ENCODE data around the gene HES5. TPM values are rescaled to one million over a fixed set of nuclear protein-coding genes. Genes with fewer than 3 reads are reported as not detected.

The HES5 gene
- total RNA-seq, 1 experiment from 2014 or later: not detected

GRCh38 chr1:2508751-2509150 lies 21.3 kb downstream of the HES5 start:
- Histone ChIP-seq H4K91ac (ENCODE audit: insufficient read length, low read depth, low read length) (no peak overlapping the region), H2BK15ac (ENCODE audit: low read depth, low read length) (no peak overlapping the region), H2BK120ac (ENCODE audit: low read depth, low read length, poor library complexity, severe bottlenecking) (no peak overlapping the region), H3K4me1 (ENCODE audit: insufficient read depth, low read length) (no peaks in the 10 kb centered on the region), H3K18ac (ENCODE audit: insufficient read length, low read depth, low read length) (no peak overlapping the region), H3K23ac (ENCODE audit: insufficient read length, low read depth, low read length) (no peak overlapping the region), H2BK5ac (ENCODE audit: insufficient read length, low read length) (no peak overlapping the region), H4K5ac (ENCODE audit: insufficient read length, low read depth, low read length) (no peak overlapping the region), H3K4ac (ENCODE audit: low read depth, low read length) (no peak overlapping the region), H4K20me1 (ENCODE audit: control insufficient read depth, insufficient read depth, insufficient read length) (no peaks in the 10 kb centered on the region), H3K9ac (ENCODE audit: extremely low read depth, insufficient read length, low read length) (no peak overlapping the region), H3K4me2 (ENCODE audit: insufficient read depth, insufficient read length, low read length) (no peak overlapping the region), H2BK20ac (ENCODE audit: low read depth, low read length, poor library complexity, severe bottlenecking) (no peak overlapping the region), H3K79me2 (ENCODE audit: insufficient read depth, low read length) (no peaks in the 10 kb centered on the region), H3K23me2 (ENCODE audit: insufficient read length, low read depth, low read length, poor library complexity, severe bottlenecking) (no peaks in the 10 kb centered on the region), H3K79me1 (ENCODE audit: insufficient read depth, low read depth, low read length, poor library complexity, severe bottlenecking) (no peaks in the 10 kb centered on the region), H3K56ac (ENCODE audit: insufficient read length, low read depth, low read length) (no peak overlapping the region), H2BK12ac (ENCODE audit: insufficient read length, low read depth, low read length) (no peak overlapping the region), H3T11ph (ENCODE audit: low read length) (no peak overlapping the region), H3K27me3 (ENCODE audit: insufficient read depth, low read length) (no peaks in the 10 kb centered on the region), H2AK5ac (ENCODE audit: insufficient read length, low read length) (no peak overlapping the region), H3K27ac (ENCODE audit: insufficient read length, low read depth, low read length) (no peak overlapping the region), H3K14ac (ENCODE audit: insufficient read depth, low read length) (no peak overlapping the region), H2AFZ (ENCODE audit: low read length) (no peak overlapping the region), H4K8ac (replicated peaks; ENCODE audit: insufficient read length, low read depth, low read length) (no peak overlapping the region), H3K9me3 (ENCODE audit: control insufficient read depth, low read depth, low read length) (no peaks in the 10 kb centered on the region)
- no peak overlapping the region for H3K4me3 Mint-ChIP-seq
- H3K4me1 Mint-ChIP-seq: no peaks in the 10 kb centered on the region
- no peak for DNase-seq
- TF ChIP-seq CTCF (conservative IDR thresholded peaks at IDR 0.05): no peak
- no peak overlapping the region for H3K27ac Mint-ChIP-seq
- H3K27me3 Mint-ChIP-seq (ENCODE audit: low read depth): no peaks in the 10 kb centered on the region; the same call in 1 of the 2 replicates
- WGBS (ENCODE audit: extremely low coverage, insufficient read length, low lambda C conversion rate): no CpG with 5 or more reads among the region's 29 CpGs
- peaks cover 11 to 42% (median 35%) of the 10 kb centered on the region in 3 experiments; a peak in 6 of 7 replicates for H3K36me3 Mint-ChIP-seq (ENCODE audit: insufficient read depth in 1 of 3, low read depth in 3 of 3)
- no peaks in the 10 kb centered on the region for H3K9me3 Mint-ChIP-seq
